Muscle of leg (tissue), 11 donors: ENCODE data around the gene APBA2. TPM values are rescaled to one million over a fixed set of nuclear protein-coding genes. Genes with fewer than 3 reads are reported as not detected.

ENCODE experiments used
- DNase-seq: peaks from one replicate; pipeline ENCODE4 v3.0.0; 2013
- H3K27ac ChIP-seq: one replicate; pipeline ENCODE4 v1.5.1; 2013; ENCODE audit warnings: mild to moderate bottlenecking, low read length, control low read depth
- H3K27me3 ChIP-seq: one replicate; pipeline ENCODE4 v1.6.1; 2013; ENCODE audit warnings: low read length; ENCODE audit not compliant: control insufficient read depth, insufficient read depth
- H3K36me3 ChIP-seq: one replicate; pipeline ENCODE4 v1.6.1; 2013; ENCODE audit warnings: low read length; ENCODE audit not compliant: control insufficient read depth, insufficient read depth
- H3K4me1 ChIP-seq: one replicate; pipeline ENCODE4 v1.6.1; 2013; ENCODE audit warnings: low read length; ENCODE audit not compliant: control insufficient read depth, insufficient read depth
- H3K4me3 ChIP-seq: one replicate; pipeline ENCODE4 v1.5.1; 2013; ENCODE audit warnings: low read length, control low read depth
- H3K9me3 ChIP-seq: replicated peaks from 2 replicates; pipeline ENCODE4 v1.6.1; 2013; ENCODE audit warnings: low read depth, low read length; ENCODE audit not compliant: control insufficient read depth
- WGBS: methylation state at CpG from one replicate; pipeline ENCODE4 v1.1.5; 2013; ENCODE audit warnings: missing lambda C conversion rate; ENCODE audit not compliant: insufficient coverage; 5-methylcytosine and 5-hydroxymethylcytosine counted together
- polyA plus RNA-seq, 8 donors: library from polyadenylated mRNA; unstranded; fragments of 120-200 nt; gene quantifications; one replicate each; pipeline versions ENCODE4 v1.2.1 to v1.2.3, GENCODE V29; 2013; ENCODE audit warnings: inconsistent platforms in 1 of 8, low replicate concordance in 1 of 8; ENCODE audit not compliant: insufficient read length in 8 of 8, insufficient read depth in 1 of 8
- total RNA-seq: library from RNA; stranded (reverse); fragments of 120-200 nt; gene quantifications from one replicate; pipeline ENCODE4 v1.2.4, GENCODE V29; 2013

Gene APBA2
- total and polyA plus RNA-seq, 9 donors = 4.0 to 9.7 (median 5.7) TPM

GRCh38 chr15:29053006-29053405 lies 167.2 kb downstream of the APBA2 start:
- WGBS = 93% methylated on average over 6 of the region's 8 CpGs
- H3K9me3 ChIP-seq = no peaks in the 10 kb centered on the region
- H3K4me3 ChIP-seq = no peak overlapping the region
- no peak overlapping the region for H3K27ac ChIP-seq
- H3K36me3 ChIP-seq = no peaks in the 10 kb centered on the region
- no peaks in the 10 kb centered on the region for H3K4me1 ChIP-seq
- no peak for DNase-seq
- no peaks in the 10 kb centered on the region for H3K27me3 ChIP-seq

DNA sequence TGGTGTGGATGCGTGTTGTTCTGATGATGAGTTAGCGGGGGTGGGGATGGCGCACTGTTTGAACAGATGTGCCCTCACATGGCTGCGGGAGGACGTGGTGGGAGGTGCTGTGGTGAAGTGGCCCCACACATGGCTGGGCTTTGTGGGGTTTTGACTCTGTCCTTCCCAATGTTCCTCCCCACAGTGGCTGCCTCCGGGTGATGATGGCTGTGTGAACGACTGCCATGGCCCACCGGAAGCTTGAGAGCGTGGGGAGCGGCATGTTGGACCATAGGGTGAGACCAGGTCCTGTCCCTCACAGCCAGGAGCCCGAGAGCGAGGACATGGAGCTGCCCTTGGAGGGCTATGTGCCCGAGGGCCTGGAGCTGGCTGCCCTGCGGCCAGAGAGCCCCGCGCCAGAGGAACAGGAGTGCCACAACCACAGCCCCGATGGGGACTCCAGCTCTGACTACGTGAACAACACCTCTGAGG lies 167.9 kb downstream of the APBA2 start:
- DNase-seq = no peak
- 97% methylated on average over 13 of the region's 18 CpGs for WGBS
- H3K27me3 ChIP-seq = no peaks in the 10 kb centered on the region
- no peaks in the 10 kb centered on the region for H3K36me3 ChIP-seq
- no peak overlapping the region for H3K4me3 ChIP-seq
- no peaks in the 10 kb centered on the region for H3K9me3 ChIP-seq
- H3K4me1 ChIP-seq = no peaks in the 10 kb centered on the region
- H3K27ac ChIP-seq = no peak overlapping the region

DNA sequence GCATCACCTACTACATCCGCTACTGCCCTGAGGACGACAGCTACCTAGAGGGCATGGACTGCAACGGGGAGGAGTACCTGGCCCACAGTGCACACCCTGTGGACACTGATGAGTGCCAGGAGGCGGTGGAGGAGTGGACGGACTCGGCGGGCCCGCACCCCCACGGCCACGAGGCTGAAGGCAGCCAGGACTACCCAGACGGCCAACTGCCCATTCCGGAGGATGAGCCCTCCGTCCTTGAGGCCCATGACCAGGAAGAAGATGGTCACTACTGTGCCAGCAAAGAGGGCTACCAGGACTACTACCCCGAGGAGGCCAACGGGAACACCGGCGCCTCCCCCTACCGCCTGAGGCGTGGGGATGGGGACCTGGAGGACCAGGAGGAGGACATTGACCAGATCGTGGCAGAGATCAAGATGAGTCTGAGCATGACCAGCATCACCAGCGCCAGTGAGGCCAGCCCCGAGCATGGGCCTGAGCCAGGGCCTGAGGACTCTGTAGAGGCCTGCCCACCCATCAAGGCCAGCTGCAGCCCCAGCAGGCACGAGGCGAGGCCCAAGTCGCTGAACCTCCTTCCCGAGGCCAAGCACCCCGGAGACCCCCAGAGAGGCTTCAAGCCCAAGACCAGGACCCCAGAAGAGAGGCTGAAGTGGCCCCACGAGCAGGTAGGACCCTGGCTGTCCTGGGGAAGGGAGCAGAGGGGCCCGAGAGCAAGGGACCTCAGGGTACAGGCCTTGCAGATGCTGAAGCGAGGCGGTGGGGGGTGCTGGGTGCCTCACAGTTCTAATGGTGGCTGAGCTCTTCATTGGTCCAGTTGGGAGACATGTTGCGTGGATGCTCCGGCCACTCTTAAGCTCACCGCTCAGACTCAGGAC lies 168.6 kb downstream of the APBA2 start:
- Histone ChIP-seq H3K36me3 (no peaks in the 10 kb centered on the region), H3K4me3 (no peak overlapping the region), H3K27me3 (no peaks in the 10 kb centered on the region), H3K9me3 (no peaks in the 10 kb centered on the region), H3K4me1 (no peaks in the 10 kb centered on the region), H3K27ac (no peak overlapping the region)
- DNase-seq = no peak
- WGBS = 95% methylated on average over 30 of the region's 34 CpGs

DNA sequence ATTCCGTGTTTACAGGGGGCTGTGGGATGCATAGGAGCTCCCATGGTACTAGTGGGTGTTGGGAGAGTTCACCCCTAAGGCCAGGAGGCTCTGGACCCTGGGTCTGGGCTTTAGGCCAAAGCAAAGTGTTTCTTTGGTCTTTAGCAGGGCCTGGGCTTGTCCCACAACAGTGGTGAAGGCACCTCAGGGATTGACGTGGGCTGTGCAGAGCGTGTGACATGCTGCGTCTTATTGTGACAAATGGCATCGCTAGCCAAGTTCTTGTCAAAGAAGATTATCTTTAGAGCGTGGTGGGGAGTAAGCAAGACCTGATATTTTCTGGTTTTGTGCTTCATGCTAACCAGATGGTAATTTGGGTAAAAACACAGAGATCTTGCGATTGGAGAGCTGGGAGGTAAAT lies 170.1 kb downstream of the APBA2 start:
- no peak overlapping the region for H3K4me3 ChIP-seq
- H3K36me3 ChIP-seq = no peaks in the 10 kb centered on the region
- no peaks in the 10 kb centered on the region for H3K27me3 ChIP-seq
- no peak for DNase-seq
- no peaks in the 10 kb centered on the region for H3K9me3 ChIP-seq
- 53% methylated on average over 7 of the region's 7 CpGs for WGBS
- H3K27ac ChIP-seq = no peak overlapping the region
- no peaks in the 10 kb centered on the region for H3K4me1 ChIP-seq

DNA sequence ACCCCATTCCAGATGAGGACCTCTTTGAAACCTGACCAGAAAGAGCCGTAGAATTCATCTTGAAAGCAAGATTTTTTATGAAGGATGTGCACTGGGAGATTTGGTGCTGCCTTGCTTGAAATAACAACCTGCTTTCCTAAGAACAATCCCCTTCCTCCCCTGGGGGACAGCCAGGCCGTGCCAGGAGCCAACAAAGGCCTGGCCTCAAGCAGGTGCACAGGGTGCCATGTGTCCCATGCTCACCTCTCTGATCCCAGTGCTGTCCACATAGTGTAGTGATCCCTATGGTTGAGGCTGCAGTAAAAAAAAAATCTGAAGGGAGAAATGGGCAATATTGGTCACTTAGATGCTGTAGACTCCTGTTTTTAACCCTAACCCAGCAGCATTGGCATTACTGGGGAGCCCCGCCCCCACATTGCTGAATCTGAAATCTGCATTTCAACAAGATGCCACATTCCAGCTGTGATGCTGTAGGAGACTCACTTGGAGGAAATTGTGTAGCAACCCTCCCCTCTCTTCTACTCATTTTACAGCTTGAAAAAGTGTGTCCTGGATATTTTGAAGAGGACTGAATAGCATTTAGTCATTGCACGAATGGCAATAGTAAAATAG lies 171.2 kb downstream of the APBA2 start:
- H3K4me1 ChIP-seq = no peaks in the 10 kb centered on the region
- H3K27me3 ChIP-seq = no peaks in the 10 kb centered on the region
- H3K4me3 ChIP-seq = no peak overlapping the region
- DNase-seq = no peak
- no peak overlapping the region for H3K27ac ChIP-seq
- H3K36me3 ChIP-seq = no peaks in the 10 kb centered on the region
- no peaks in the 10 kb centered on the region for H3K9me3 ChIP-seq
- no CpG with 5 or more reads among the region's 4 CpGs for WGBS

DNA sequence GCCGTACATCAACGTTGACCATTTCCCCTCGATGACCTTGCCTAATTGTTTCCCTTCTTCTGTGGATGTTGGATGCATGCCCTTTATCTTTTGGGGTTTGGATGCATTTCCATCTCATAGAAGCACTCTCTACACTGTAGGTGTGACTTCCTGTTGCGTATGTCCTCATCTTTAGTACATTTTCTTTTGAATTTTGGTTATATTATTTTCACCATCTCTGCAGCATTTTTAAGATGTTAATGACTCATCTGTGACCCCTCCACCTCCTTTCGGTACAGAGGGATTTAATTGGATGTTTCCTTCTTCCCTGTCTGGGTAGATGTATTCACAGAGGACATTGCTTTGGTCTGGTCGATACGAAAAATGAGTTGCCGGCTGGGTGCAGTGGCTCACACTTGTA lies 172.1 kb downstream of the APBA2 start:
- Histone ChIP-seq H3K27me3 (no peaks in the 10 kb centered on the region), H3K27ac (no peak overlapping the region), H3K36me3 (no peaks in the 10 kb centered on the region), H3K9me3 (no peaks in the 10 kb centered on the region), H3K4me3 (no peak overlapping the region), H3K4me1 (no peaks in the 10 kb centered on the region)
- WGBS = 89% methylated on average over 3 of the region's 8 CpGs
- no peak for DNase-seq

GRCh38 chr15:29058903-29059539 lies 173.2 kb downstream of the APBA2 start:
- Histone ChIP-seq H3K4me1 (no peaks in the 10 kb centered on the region), H3K36me3 (no peaks in the 10 kb centered on the region), H3K4me3 (no peak overlapping the region), H3K9me3 (no peaks in the 10 kb centered on the region), H3K27me3 (no peaks in the 10 kb centered on the region), H3K27ac (no peak overlapping the region)
- DNase-seq = no peak
- 85% methylated on average over 2 of the region's 6 CpGs for WGBS

- Histone ChIP-seq H3K27me3 (no peaks in the 10 kb centered on the region), H3K9me3 (no peaks in the 10 kb centered on the region), H3K27ac (no peak overlapping the region), H3K4me1 (no peaks in the 10 kb centered on the region), H3K36me3 (no peaks in the 10 kb centered on the region), H3K4me3 (no peak overlapping the region)
- WGBS = 94% methylated on average over 10 of the region's 16 CpGs
- DNase-seq = no peak
Measured at GRCh38 chr15:29059871-29060640, 174.3 kb downstream of the APBA2 start.

- DNase-seq = no peak
- Histone ChIP-seq H3K9me3 (no peaks in the 10 kb centered on the region), H3K36me3 (no peaks in the 10 kb centered on the region), H3K27ac (no peak overlapping the region), H3K4me1 (no peaks in the 10 kb centered on the region), H3K4me3 (no peak overlapping the region), H3K27me3 (no peaks in the 10 kb centered on the region)
- 94% methylated on average over 3 of the region's 6 CpGs for WGBS
Measured at GRCh38 chr15:29061746-29062145, 176.0 kb downstream of the APBA2 start.

- Histone ChIP-seq H3K4me1 (no peaks in the 10 kb centered on the region), H3K27ac (no peak overlapping the region), H3K9me3 (no peaks in the 10 kb centered on the region), H3K36me3 (no peaks in the 10 kb centered on the region), H3K4me3 (no peak overlapping the region), H3K27me3 (no peaks in the 10 kb centered on the region)
- WGBS = 47% methylated on average over 10 of the region's 10 CpGs
- DNase-seq = no peak
Measured at GRCh38 chr15:29062179-29062591, 176.4 kb downstream of the APBA2 start.
